Lower leg skin (tissue), 3 donors: Measurements from ENCODE around the gene COMMD6.

Experiments used
- CTCF ChIP-seq, 3 donors: fragments of 450-650 bp; IDR thresholded peaks; one replicate each; pipeline ENCODE4 v1.5.1; 2016; ENCODE audit warnings: antibody characterized with exemption in 3 of 3, mild to moderate bottlenecking in 3 of 3, moderate library complexity in 2 of 3
- POLR2A ChIP-seq, 2 donors: fragments of 450-650 bp; IDR thresholded peaks; one replicate each; pipeline ENCODE4 v1.6.1; 2016 to 2017; ENCODE audit warnings: antibody characterized with exemption in 2 of 2, mild to moderate bottlenecking in 1 of 2, moderate library complexity in 1 of 2

DNA sequence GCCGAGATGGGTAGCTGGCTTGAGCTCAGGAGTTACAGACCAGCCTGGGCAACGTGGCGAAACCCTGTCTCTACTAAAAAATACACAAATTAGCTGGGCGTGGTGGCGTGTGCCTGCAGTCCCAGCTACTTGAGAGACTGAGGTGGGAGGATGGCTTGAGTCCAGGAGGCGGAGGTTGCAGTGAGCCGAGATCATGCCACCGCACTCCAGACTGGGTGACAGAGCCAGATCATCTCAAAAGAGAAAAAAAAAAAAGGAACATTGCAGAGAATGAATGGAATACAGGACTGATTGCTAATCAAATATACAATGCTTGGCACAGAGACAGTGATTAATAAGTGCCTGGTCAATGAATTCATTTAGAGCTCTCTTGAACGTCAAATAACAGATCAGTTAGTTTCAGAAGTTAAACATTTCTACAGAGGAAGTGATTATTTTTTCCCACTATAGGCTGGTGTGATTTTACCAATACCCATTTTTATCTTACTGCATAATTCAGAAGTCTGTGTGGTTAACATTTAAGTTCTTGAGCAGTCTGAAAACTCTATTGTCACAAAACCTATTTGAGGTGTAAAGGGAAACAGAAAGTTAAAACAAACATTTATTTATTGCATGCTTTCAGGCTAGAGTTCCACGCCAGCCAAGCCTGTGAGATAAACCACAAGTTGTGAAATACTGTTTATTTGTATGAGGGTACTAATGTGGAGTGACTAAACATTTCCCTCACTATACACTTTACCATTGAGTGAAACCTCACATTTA, 48.0 kb downstream of the COMMD6 start:
- no peak for TF ChIP-seq CTCF (IDR thresholded peaks at IDR 0.05)
- no peak for TF ChIP-seq POLR2A (IDR thresholded peaks at IDR 0.05)
